Measurements from ENCODE around the gene ALOX12. TPM values are rescaled to one million over a fixed set of nuclear protein-coding genes. Genes with fewer than 3 reads are reported as not detected.
A peak's percentile ranks its signal among the peaks of the same experiment; 100 is the strongest.

Gene ALOX12
- polyA plus RNA-seq, 1 donor: 2.4 TPM

DNA sequence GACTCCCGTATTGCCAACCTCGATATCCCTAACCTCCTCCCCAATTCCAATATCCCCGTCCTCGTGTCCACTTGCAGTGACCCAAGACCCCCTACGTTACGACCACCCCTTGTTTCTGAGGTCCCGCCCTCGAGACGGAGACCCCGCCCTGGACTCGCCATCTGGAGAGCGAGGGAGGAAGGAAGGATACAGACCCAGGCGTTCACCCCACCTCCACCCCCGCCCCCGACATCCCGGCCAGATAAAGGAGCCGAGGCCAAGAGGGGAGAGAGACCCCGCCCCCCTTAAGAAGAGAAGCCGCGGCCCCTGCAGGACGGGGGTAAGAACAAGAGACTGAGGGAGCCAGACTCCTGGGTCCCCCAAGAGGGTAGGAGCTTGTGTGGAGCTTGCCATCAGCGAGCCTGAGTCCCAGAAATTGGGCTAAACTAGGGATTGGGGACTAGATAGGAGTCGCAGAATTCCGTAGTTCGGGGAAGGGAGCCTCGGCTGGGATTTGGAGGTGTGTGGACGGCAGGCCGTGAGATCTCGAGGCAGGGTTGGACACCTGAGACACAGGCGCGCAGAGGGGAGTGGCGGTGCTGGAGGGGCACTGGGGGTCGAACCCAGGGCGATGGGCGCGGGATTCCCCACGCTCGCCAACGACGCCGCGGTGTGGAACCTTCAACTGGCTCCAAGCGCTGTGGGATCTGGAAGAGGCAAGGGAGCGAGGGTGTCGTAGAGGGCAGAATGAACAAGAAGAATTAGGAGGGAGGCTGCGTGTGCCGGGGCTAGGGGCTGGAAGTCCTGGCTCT lies 27.1 kb downstream of the ALOX12 start, which contains the start of gene BCL6B:
TSS of gene BCL6B (plus strand) at position 270 of the 791 bp plus-strand sequence. CDS start 622 bp downstream, outside the sequence.
- no peak for DNase-seq

- no peak for DNase-seq
Observed at GRCh38 chr17:7023576-7024401, 27.9 kb downstream of the ALOX12 start.

- DNase-seq: no peak
Observed at GRCh38 chr17:7024402-7024785, 28.5 kb downstream of the ALOX12 start.

DNA sequence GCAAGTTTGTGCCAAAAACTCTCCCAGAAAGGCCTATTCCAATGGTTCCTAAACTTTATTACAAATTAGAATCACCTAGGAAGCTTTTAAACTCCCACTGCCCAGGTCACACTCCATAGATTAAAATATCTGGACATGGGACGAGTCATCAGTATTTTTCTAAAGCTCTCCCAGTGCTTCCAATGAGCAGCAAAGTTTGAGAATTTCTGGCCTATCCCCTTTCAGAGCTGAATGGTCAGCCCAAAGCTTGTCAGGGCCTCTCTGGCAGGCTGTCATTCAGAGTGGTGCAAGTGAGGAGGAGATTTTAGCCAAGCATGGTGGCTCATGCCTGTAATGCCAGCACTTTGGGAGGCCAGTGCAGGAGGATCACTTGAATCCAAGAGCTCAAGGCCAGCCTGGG lies 29.4 kb downstream of the ALOX12 start:
- no peak for DNase-seq

- DNase-seq: no peak
Observed at GRCh38 chr17:7026471-7027115, 30.7 kb downstream of the ALOX12 start.

DNA sequence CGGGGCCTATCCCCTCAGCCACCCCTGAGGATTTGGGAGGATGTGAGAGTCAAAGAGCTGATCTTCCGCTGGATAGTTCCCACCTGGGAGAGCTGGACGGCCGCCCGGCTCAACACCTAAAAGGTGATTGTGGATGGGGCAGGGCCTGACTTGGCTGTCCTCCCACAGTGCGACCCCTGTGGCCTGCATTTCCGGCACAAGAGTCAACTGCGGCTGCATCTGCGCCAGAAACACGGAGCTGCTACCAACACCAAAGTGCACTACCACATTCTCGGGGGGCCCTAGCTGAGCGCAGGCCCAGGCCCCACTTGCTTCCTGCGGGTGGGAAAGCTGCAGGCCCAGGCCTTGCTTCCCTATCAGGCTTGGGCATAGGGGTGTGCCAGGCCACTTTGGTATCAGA lies 31.5 kb downstream of the ALOX12 start:
- no peak for DNase-seq

DNA sequence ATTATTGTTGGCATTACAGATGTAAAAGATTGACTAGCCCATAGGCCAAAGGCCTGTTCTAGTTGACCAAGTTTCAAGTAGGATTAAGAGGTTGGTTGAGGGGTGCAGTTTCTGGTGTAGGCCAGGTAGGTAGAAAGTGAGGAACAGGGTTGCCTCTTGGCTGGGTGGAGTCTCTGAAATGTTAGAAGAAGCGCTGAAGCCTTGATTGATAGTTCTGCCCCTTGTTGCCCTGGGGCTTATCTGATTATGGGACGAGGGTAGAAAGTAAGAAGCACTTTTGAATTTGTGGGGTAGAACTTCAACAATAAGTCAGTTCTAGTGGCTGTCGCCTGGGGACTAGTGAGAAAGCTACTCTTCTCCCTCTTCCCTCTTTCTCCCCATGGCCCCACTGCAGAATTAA lies 33.2 kb downstream of the ALOX12 start:
- DNase-seq: no peak

- DNase-seq: no peak
Observed at GRCh38 chr17:7029659-7030058, 33.8 kb downstream of the ALOX12 start.

DNA sequence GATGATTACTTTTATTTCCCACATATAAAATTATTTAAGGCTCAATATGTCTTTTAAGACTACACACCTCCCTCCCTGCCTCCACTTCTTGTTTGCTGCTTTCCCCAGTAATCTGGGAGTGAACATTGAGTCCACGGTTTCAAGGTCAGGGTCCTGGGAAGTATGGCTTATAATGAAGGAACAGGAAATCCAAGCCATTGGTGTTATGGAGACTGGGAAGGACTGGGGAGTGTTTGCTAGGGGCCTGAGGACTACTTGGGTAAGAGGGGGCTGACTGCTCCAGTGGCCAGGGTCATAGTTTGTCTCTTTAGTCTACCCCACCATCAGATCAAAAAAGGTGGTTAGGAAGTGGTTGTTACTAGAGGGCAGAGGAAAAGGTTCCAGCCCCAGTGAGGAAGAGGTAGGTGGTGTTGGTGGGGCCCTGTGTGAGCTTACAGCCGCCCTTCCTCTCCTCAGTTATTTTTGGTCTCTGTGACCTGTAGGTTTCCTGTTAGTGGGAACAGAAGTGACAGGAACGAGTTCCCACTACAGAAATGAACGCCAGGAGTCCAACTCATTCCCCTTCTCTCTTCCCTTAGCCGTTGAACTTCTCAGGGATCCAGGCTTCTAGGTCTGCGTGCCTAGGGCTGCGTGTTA lies 39.2 kb downstream of the ALOX12 start:
- no peak for DNase-seq

DNA sequence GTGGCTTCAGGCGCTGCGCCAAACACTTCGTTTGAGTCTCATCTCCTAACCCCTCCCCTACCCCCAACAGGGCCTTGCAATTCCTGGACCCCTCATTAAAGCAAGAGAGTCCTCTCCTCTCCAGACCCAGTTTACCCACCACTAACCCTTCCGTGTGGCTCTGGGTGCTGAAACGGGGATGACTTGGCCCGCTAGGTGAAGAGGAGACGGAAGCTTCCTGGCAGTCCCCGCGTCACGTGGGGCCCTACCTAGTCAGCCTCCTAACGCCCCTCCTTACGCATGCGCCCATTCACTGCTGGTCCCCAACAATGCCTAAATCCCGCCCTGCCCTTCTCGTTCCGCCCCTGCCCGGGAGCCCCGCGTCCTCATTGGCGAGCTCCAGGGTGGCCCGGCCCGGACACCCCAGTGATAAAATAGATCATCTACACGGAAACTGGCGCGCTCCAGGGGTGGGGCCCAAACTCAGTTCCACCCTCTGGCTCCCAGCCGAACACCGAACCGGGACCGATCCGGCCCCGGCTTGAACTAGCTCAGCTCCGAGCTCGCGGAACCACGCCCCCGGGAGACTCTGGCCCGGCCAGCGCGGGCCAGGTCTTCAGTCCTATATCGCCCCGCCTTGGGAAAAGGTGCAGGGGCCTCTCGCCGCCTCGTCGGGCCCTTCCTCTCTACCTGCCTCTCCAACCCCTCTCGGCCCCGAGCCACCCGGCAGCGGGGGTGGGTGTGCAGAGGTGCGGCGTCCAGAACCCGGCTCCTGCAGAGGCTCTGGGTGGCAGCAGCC lies 39.9 kb downstream of the ALOX12 start, which contains the start of gene SLC16A13:
TSS of gene SLC16A13 (plus strand) at position 425 of the 778 bp plus-strand sequence. CDS start 368 bp downstream, outside the sequence.
- DNase-seq: peak; percentile 96

GRCh38 chr17:7038025-7038862 lies 42.4 kb downstream of the ALOX12 start:
- no peak for DNase-seq

DNA sequence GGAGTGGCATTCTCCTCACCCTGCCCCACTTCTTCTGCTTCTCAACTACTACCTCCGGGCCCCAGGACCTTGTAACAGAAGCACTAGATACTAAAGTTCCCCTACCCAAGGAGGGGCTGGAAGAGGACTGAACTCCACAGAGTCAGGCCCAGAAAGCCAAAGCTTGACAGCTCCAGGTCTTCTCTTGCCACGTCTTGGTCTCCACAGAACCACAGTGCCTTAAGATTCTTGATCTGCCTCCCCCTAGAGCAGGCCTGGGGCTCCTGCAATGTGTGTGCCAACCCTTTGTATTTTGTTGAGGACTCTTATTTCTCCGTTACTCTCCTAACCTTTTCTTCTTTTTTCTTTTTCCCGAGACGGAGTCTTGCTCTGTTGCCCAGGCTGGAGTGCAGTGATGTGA lies 44.0 kb downstream of the ALOX12 start:
- no peak for DNase-seq

DNA sequence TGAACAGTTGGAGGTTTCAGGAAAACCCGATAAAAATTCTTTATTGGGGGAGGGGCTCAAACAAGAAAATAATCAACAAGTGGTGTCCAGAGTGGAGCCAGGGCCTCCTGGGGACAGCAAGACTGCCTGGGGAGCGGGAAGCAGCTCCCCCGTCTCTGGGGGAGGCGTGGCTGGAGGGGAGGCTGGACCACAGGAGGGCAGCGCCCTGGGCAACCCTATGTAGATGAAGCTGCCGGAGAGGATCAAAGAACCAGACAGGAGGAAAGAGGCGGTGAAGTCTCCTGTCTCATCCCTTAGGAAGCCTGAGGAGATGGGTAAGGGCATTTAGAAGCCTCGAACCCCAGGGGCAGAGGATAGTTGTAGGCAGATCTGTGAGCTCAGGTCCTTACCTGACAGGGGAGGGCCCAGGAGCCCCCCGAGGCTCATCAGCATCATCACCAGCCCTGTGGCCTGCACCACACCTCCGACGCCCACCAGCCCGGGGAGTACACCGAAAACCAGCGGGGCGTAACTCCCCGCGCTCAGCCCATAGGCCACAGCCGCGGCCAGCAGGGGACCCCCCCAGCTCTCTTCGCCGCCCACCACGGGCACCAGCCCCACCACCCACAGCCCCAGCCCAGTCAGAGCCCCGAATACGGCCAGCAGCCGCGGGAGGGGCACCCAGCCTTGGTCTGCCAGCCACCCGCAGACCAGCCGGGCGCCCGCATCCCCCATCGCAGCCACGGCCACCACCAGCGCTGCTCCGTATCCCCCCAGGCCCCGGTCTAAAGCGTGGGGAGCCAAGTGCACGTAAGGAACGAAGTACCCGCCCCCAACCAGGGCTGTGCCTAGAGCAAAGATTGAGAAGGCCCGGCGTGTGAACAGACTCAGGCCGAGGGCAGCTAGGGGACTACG lies 46.0 kb downstream of the ALOX12 start:
- no peak for DNase-seq

DNA sequence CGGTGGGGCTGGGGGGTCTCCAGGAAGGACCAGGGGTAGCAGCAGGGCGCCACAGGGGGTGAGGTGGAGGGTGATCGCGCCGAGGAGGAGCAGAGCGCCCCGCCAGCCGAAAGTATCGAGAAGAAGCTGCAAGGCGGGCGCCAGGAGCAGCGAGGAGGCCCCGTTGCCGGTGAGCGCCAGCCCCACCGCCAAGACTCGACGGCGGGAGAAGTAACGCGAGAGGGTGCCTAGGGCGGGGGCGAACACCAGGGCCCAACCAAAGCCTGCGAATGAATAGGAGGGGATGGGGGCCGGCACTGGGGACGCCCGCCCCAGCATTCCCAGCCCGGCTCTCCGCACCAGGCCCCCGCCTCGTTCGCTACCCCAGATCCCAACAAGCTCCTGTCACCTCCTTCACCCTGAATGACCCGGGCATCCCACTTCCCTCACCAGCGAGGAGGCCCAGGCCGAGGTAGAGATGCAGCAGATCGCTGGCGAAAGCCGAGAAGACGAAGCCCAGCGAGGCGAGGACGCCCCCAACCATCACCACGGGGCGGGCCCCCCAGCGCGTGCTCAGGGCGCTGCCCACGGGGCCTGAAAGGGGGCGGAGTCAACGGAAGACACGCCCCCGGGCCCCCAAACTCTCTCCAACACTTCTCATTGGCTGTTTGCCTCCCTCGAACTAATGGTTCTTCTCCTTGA lies 46.8 kb downstream of the ALOX12 start:
- no peak for DNase-seq

- no peak for DNase-seq
Observed at GRCh38 chr17:7043182-7043496, 47.3 kb downstream of the ALOX12 start.

- no peak for DNase-seq
Observed at GRCh38 chr17:7043497-7044198, 47.8 kb downstream of the ALOX12 start, which contains the start of gene SLC16A11. SLC16A11 (minus strand) TSS chr17:7044092; CDS start chr17:7043513, 579 bp downstream.

DNA sequence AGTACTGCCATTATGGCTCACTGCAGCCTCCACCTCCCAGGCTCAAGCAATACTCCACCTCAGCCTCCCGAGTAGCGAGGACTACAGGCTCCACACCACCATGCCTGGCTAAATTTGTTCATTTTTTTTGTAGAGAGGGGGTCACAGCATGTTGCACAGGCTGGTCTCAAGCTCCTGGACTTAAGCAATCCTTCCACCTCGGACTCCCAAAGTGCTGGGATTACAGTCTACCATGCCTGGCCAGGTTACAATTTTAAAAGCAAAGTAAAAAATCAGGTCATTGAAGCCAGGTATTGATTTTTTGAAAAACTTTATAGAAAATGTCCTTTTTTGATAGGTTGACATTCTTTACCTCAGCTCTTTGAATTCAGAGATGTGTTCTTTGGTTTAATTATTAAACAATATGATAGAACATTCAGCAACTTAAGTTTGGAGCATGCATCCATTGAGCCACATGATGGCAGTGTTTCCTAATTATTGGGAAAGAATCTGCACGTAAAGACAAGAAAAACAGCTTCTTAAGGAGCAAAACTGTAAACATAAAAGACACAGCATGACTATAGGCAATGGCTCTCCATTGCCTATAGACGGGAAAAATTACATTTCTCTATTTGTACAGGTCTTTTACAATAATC lies 49.8 kb downstream of the ALOX12 start:
- peak; percentile 81 for DNase-seq

All from left kidney (tissue), 2 donors.